Sigmoid colon (tissue), 4 donors: ENCODE results near the gene BBX.

Experiments
- CTCF ChIP-seq, 4 experiments: fragments of 450-650 bp in 3 of 4; fragments of 200-600 bp in 1 of 4; IDR thresholded peaks; one replicate each; pipeline ENCODE4 v1.5.1; 2016 to 2019; ENCODE audit warnings: antibody characterized with exemption in 4 of 4, mild to moderate bottlenecking in 3 of 4, moderate library complexity in 2 of 4
- EP300 ChIP-seq, 4 donors: sonication (generic); formaldehyde crosslinking; IDR thresholded peaks; one replicate each; pipeline ENCODE4 v1.6.1; 2017; ENCODE audit warnings: antibody characterized with exemption in 4 of 4
- POLR2A ChIP-seq, 2 donors: fragments of 450-650 bp; IDR thresholded peaks; one replicate each; pipeline ENCODE4 v1.6.1; 2016; ENCODE audit warnings: antibody characterized with exemption in 2 of 2, mild to moderate bottlenecking in 2 of 2, moderate library complexity in 2 of 2
- POLR2AphosphoS5 ChIP-seq, 4 donors: sonication (generic); formaldehyde crosslinking; IDR thresholded peaks; one replicate each; pipeline ENCODE4 v1.6.1; 2017; ENCODE audit warnings: antibody characterized with exemption in 4 of 4

GRCh38 chr3:107663266-107663665 lies 140.5 kb downstream of the BBX start:
- no peak for TF ChIP-seq CTCF (IDR thresholded peaks at IDR 0.05)
- TF ChIP-seq POLR2A (IDR thresholded peaks at IDR 0.05): no peak
- TF ChIP-seq EP300 (IDR thresholded peaks at IDR 0.05): no peak
- no peak for TF ChIP-seq POLR2AphosphoS5 (IDR thresholded peaks at IDR 0.05)
